Fibroblast of lung (primary cell): Measurements from ENCODE around the gene ABLIM2. TPM values are rescaled to one million over a fixed set of nuclear protein-coding genes. Genes with fewer than 3 reads are reported as not detected.

ENCODE experiments used
- DNase-seq, 2 donors: peaks; one replicate each; pipeline versions ENCODE4 v3.0.0 to v3.0.0-alpha.2; 2010; ENCODE audit warnings: low read depth in 2 of 2
- H2AFZ ChIP-seq: 2 replicates; pipeline ENCODE4 v1.5.1; 2012; ENCODE audit warnings: low read length, control low read depth, inconsistent platforms
- H3K27ac ChIP-seq: 2 replicates; pipeline ENCODE4 v1.5.1; 2011; ENCODE audit warnings: low read length, control low read depth; ENCODE audit not compliant: insufficient read depth
- H3K27me3 ChIP-seq: 2 replicates; pipeline ENCODE4 v1.5.1; 2011; ENCODE audit warnings: mild to moderate bottlenecking, low read length; ENCODE audit not compliant: control insufficient read depth, insufficient read depth
- H3K36me3 ChIP-seq: 2 replicates; pipeline ENCODE4 v1.5.1; 2011; ENCODE audit warnings: low read length; ENCODE audit not compliant: control insufficient read depth, insufficient read depth
- H3K4me1 ChIP-seq: 2 replicates; pipeline ENCODE4 v1.5.1; 2011; ENCODE audit warnings: low read length; ENCODE audit not compliant: control insufficient read depth, insufficient read depth; ENCODE audit errors: extremely low read depth
- H3K4me2 ChIP-seq: 2 replicates; pipeline ENCODE4 v1.5.1; 2011; ENCODE audit warnings: low read length, control low read depth; ENCODE audit not compliant: insufficient read depth; ENCODE audit errors: extremely low read depth
- H3K4me3 ChIP-seq, 4 experiments: fragments of 200-600 bp in 1 of 4; sonication (generic) in 1 of 4; replicated peaks in 1 of 4; 2 replicates each; pipeline ENCODE4 v1.5.1; 2011 to 2016; ENCODE audit warnings: low read length in 4 of 4, low read depth in 3 of 4, mild to moderate bottlenecking in 3 of 4, control low read depth in 2 of 4, inconsistent platforms in 1 of 4, mixed read lengths in 1 of 4; ENCODE audit not compliant: insufficient read depth in 1 of 4; ENCODE audit errors: control extremely low read depth in 1 of 4
- H3K79me2 ChIP-seq: 2 replicates; pipeline ENCODE4 v1.5.1; 2012; ENCODE audit warnings: mild to moderate bottlenecking, low read length, inconsistent platforms; ENCODE audit not compliant: control insufficient read depth, insufficient read depth
- H3K9ac ChIP-seq: 2 replicates; pipeline ENCODE4 v1.5.1; 2011; ENCODE audit warnings: mild to moderate bottlenecking, low read length, control low read depth; ENCODE audit not compliant: insufficient read depth
- H3K9me3 ChIP-seq: 2 replicates; pipeline ENCODE4 v1.5.1; 2012; ENCODE audit warnings: low read depth, low read length; ENCODE audit not compliant: control insufficient read depth, insufficient read depth
- H4K20me1 ChIP-seq: 2 replicates; pipeline ENCODE4 v1.5.1; 2011; ENCODE audit warnings: low read length; ENCODE audit not compliant: control insufficient read depth, insufficient read depth; ENCODE audit errors: extremely low read depth
- CTCF ChIP-seq, 2 donors: IDR thresholded peaks in 1 of 2; conservative IDR thresholded peaks in 1 of 2; 1 replicate in 1 of 2; 2 replicates in 1 of 2; pipeline ENCODE4 v1.5.1; 2011 to 2012; ENCODE audit warnings: low read length in 2 of 2, control low read depth in 1 of 2, inconsistent platforms in 1 of 2, low read depth in 1 of 2, mild to moderate bottlenecking in 1 of 2
- EZH2 ChIP-seq: IDR thresholded peaks from 2 replicates; pipeline ENCODE4 v1.5.1; 2012; ENCODE audit warnings: low read length, control low read depth, mild to moderate bottlenecking; ENCODE audit errors: missing control alignments
- polyA plus RNA-seq, 2 donors: library from polyadenylated mRNA; depleted of rRNA in 1 of 2; stranded (reverse) in 1 of 2; unstranded in 1 of 2; fragments of >200 nt; gene quantifications; 2 replicates each; pipeline ENCODE4 v1.2.1, GENCODE V29; 2011 to 2012; ENCODE audit warnings: missing spikeins in 1 of 2
- total RNA-seq: library from RNA; depleted of rRNA; stranded (reverse); fragments of >200 nt; gene quantifications from 2 replicates; pipeline ENCODE4 v1.2.1, GENCODE V29; 2014

ABLIM2 gene
- total and polyA plus RNA-seq, 2 donors (not counting 1 experiment from before 2014, with no cell fraction given), result 0.66 to 2.6 TPM

GRCh38 chr4:8080754-8081065 lies 77.9 kb downstream of the ABLIM2 start:
- Histone ChIP-seq H4K20me1 (no peaks in the 10 kb centered on the region), H3K9me3 (no peaks in the 10 kb centered on the region), H3K27ac (no peak overlapping the region), H2AFZ (no peak overlapping the region), H3K36me3 (no peaks in the 10 kb centered on the region), H3K27me3 (no peaks in the 10 kb centered on the region), H3K4me3 (no peak overlapping the region), H3K4me1 (no peaks in the 10 kb centered on the region), H3K9ac (no peak overlapping the region), H3K79me2 (no peaks in the 10 kb centered on the region), H3K4me2 (no peak overlapping the region)
- no peak for DNase-seq
- TF ChIP-seq EZH2 (no peak), CTCF (conservative IDR thresholded peaks at IDR 0.05 in 1 of 2, IDR thresholded peaks at IDR 0.05 in 1 of 2; ENCODE audit: low read depth in 1 of 2, low read length in 2 of 2) (no peak)

DNA sequence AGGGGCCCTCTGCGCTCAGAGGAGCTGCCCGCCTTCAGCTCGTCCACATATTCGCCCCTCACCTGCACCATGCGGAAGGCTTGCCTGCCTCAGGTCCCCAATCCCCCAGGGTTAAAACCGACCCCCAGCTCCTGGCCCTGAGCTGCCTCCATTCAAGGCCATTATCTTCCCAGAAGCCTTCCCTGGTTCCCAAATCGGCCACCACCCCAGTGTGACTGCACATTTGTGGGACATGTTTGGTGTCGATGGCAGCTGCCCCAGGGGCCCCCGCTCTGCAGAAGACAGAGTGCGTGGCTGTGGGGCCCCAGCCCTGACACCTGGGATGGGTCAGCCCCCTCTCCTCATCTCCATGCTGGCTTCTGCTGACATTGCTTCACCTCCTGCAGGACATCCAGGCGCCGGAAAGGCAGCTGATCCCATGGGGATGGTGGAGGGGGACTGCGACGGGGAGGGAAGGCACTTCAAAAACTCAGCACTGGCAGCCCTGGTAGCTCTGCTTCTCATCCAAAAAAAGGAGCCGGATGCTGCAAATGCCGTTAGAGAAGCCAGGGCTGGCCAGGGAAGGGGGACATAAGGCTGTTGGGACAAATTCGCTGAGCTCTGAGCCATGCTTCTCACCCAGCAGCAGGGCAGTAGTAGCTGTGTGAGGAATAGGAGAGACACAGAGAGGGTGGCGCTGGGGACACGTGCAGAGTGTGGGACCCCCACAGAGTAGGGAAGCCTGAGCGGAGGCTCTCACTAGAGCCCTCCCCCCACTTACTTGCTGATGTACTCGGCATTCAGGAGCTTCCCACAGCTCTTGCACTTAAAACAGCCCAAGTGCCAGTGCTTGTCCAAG lies 78.5 kb downstream of the ABLIM2 start:
- H3K79me2 ChIP-seq, result no peaks in the 10 kb centered on the region
- TF ChIP-seq EZH2 (no peak), CTCF (conservative IDR thresholded peaks at IDR 0.05 in 1 of 2, IDR thresholded peaks at IDR 0.05 in 1 of 2; ENCODE audit: low read depth in 1 of 2, low read length in 2 of 2) (no peak)
- no peaks in the 10 kb centered on the region for H3K27me3 ChIP-seq

GRCh38 chr4:8079031-8079885 lies 79.4 kb downstream of the ABLIM2 start:
- Histone ChIP-seq H3K36me3 (no peaks in the 10 kb centered on the region), H2AFZ (no peak overlapping the region), H3K9me3 (no peaks in the 10 kb centered on the region), H3K4me2 (no peak overlapping the region), H3K4me1 (no peaks in the 10 kb centered on the region), H3K27me3 (no peaks in the 10 kb centered on the region), H4K20me1 (no peaks in the 10 kb centered on the region), H3K79me2 (no peaks in the 10 kb centered on the region), H3K27ac (no peak overlapping the region), H3K9ac (no peak overlapping the region), H3K4me3 (no peak overlapping the region)
- TF ChIP-seq EZH2, result no peak
- no peak for TF ChIP-seq CTCF (conservative IDR thresholded peaks at IDR 0.05 in 1 of 2, IDR thresholded peaks at IDR 0.05 in 1 of 2; ENCODE audit: low read depth in 1 of 2, low read length in 2 of 2)
- peak in 1 of 2 donors; percentile 45 for DNase-seq

More for the DNA sequence above, 78.5 kb downstream of the ABLIM2 start:
- no peak overlapping the region for H3K4me3 ChIP-seq
- no peak overlapping the region for H3K27ac ChIP-seq
- no peaks in the 10 kb centered on the region for H3K36me3 ChIP-seq
- DNase-seq, result no peak
- H3K4me1 ChIP-seq, result no peaks in the 10 kb centered on the region
- H3K4me2 ChIP-seq, result no peak overlapping the region
- H4K20me1 ChIP-seq, result no peaks in the 10 kb centered on the region
- H2AFZ ChIP-seq, result no peak overlapping the region
- no peak overlapping the region for H3K9ac ChIP-seq
- no peaks in the 10 kb centered on the region for H3K9me3 ChIP-seq
